ENCODE data around the gene ATG16L2. TPM values are rescaled to one million over a fixed set of nuclear protein-coding genes. Genes with fewer than 3 reads are reported as not detected.

Gene ATG16L2
- total and polyA plus RNA-seq, 2 donors (not counting 1 experiment from before 2014, with no cell fraction given): 212 to 350 TPM

DNA sequence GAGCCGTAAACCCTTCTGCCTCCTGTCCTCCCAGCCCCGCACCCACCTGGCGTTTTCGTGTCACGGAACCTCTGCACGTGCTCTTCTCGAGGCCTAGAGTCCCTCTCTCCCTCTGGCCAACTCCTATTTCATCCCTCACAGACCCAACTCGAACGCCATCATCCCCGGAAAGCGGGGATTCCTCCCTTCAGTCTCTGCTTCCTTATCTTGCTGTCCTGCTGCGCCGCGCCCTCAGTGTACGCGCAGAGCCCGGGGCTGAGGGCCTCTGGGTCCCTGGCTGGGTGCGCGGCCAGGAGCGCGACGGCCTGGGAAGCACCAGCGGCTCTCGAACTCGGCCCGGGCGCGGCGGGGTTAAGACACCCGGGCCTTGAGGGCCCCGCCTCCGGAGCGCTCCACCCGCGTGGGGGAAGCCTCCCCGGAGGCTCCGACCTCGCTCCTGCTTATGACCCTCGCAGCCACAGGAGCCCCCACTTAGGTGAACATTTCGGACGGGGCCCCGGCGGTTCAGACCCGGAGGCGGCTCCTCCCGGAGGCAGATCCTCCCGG lies 398 bp upstream of the ATG16L2 start:
- H3K36me3 ChIP-seq (replicated peaks in 1 of 2; ENCODE audit: control extremely low read depth in 1 of 2, control insufficient read depth in 1 of 2, extremely low read depth in 1 of 2, insufficient read depth in 2 of 2, low read length in 1 of 2): peaks cover 0 to 22% of the 10 kb centered on the region in 2 experiments
- POLR2A ChIA-PET: interaction anchor here (0.7 to 3.6 kb wide), 7 partner anchors 8 to 329 kb away, joined by 4 to 39 read pairs (median 5); partner anchors contain the start of gene STARD10
- peak; percentile 95 for DNase-seq
- no peaks in the 10 kb centered on the region for H3K27me3 ChIP-seq (replicated peaks in 1 of 4; ENCODE audit: control extremely low read depth in 1 of 4, control insufficient read depth in 3 of 4, insufficient read depth in 4 of 4, low read length in 3 of 4)
- H3K79me2 ChIP-seq (ENCODE audit: control insufficient read depth, insufficient read depth, low read length): peaks cover 67% of the 10 kb centered on the region
- H3K9ac ChIP-seq (ENCODE audit: low read length): peak overlapping the region; percentile 95
- peak; percentile 60 for ATAC-seq (ENCODE audit: low read depth)
- Mint-ChIP-seq H3K9me3 (ENCODE audit: insufficient read depth) (no peaks in the 10 kb centered on the region), H3K4me1 (peaks cover 45% of the 10 kb centered on the region), H3K4me3 (peak overlapping the region; percentile 99), H3K27me3 (no peaks in the 10 kb centered on the region), H3K27ac (peak overlapping the region; percentile 98)
- WGBS (ENCODE audit: insufficient coverage): under 1% methylated on average over 47 of the region's 47 CpGs
- CTCF ChIA-PET: interaction anchor here (0.8 to 5.2 kb wide), 9 partner anchors 13 to 364 kb away, joined by 3 to 46 read pairs (median 3); partner anchors contain the start of gene STARD10
- H3K27ac ChIP-seq (ENCODE audit: low read length in 2 of 2): peak overlapping the region; percentile 95 to 98
- H2AFZ ChIP-seq (ENCODE audit: insufficient read depth, low read depth, low read length, poor library complexity, severe bottlenecking): peak overlapping the region; percentile 90
- H3K9me3 ChIP-seq (ENCODE audit: control extremely low read depth in 1 of 3, control insufficient read depth in 2 of 3, insufficient read depth in 1 of 3, low read length in 2 of 3): no peaks in the 10 kb centered on the region
- peak overlapping the region; percentile 99 for H3K4me2 ChIP-seq (replicated peaks; ENCODE audit: low read depth, low read length, poor library complexity, severe bottlenecking)
- TF ChIP-seq, protein P1, sequence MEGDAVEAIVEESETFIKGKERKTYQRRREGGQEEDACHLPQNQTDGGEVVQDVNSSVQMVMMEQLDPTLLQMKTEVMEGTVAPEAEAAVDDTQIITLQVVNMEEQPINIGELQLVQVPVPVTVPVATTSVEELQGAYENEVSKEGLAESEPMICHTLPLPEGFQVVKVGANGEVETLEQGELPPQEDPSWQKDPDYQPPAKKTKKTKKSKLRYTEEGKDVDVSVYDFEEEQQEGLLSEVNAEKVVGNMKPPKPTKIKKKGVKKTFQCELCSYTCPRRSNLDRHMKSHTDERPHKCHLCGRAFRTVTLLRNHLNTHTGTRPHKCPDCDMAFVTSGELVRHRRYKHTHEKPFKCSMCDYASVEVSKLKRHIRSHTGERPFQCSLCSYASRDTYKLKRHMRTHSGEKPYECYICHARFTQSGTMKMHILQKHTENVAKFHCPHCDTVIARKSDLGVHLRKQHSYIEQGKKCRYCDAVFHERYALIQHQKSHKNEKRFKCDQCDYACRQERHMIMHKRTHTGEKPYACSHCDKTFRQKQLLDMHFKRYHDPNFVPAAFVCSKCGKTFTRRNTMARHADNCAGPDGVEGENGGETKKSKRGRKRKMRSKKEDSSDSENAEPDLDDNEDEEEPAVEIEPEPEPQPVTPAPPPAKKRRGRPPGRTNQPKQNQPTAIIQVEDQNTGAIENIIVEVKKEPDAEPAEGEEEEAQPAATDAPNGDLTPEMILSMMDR (IDR thresholded peaks at IDR 0.05): no peak
- TF ChIP-seq EZH2 (IDR thresholded peaks at IDR 0.05; ENCODE audit: borderline replicate concordance, insufficient read depth, low read depth, low read length, poor library complexity, severe bottlenecking): no peak
- peaks cover 18 to 36% of the 10 kb centered on the region in 2 donors for H3K4me1 ChIP-seq (ENCODE audit: control insufficient read depth in 2 of 2, insufficient read depth in 2 of 2, low read length in 2 of 2)
- intact Hi-C loops (cut with micrococcal nuclease): loop anchor here (1.0 to 10.0 kb wide), 6 partner anchors 8 to 589 kb away; partner anchors contain the start of genes INPPL1 and RELT
- H3K4me3 ChIP-seq (ENCODE audit: control extremely low read depth in 1 of 5, extremely low read depth in 1 of 5, insufficient read depth in 1 of 5, low read depth in 2 of 5, low read length in 4 of 5): peak overlapping the region; percentile 77 to 99 (median 98)
- peaks cover 31% of the 10 kb centered on the region for H4K20me1 ChIP-seq (ENCODE audit: control insufficient read depth, insufficient read depth, low read length, poor library complexity, severe bottlenecking)

- WGBS (ENCODE audit: insufficient coverage): 3% methylated on average over 7 of the region's 13 CpGs
- Histone ChIP-seq H2AFZ (ENCODE audit: insufficient read depth, low read depth, low read length, poor library complexity, severe bottlenecking) (peak overlapping the region; percentile 90), H3K4me2 (replicated peaks; ENCODE audit: low read depth, low read length, poor library complexity, severe bottlenecking) (peak overlapping the region; percentile 99), H3K36me3 (replicated peaks in 1 of 2; ENCODE audit: control extremely low read depth in 1 of 2, control insufficient read depth in 1 of 2, extremely low read depth in 1 of 2, insufficient read depth in 2 of 2, low read length in 1 of 2) (peaks cover 0 to 35% of the 10 kb centered on the region in 2 experiments), H3K9ac (ENCODE audit: low read length) (peak overlapping the region; percentile 95), H3K27me3 (replicated peaks in 1 of 4; ENCODE audit: control extremely low read depth in 1 of 4, control insufficient read depth in 3 of 4, insufficient read depth in 4 of 4, low read length in 3 of 4) (no peaks in the 10 kb centered on the region), H3K4me1 (ENCODE audit: control insufficient read depth in 2 of 2, insufficient read depth in 2 of 2, low read length in 2 of 2) (peaks cover 18 to 36% of the 10 kb centered on the region in 2 donors), H3K79me2 (ENCODE audit: control insufficient read depth, insufficient read depth, low read length) (peaks cover 67% of the 10 kb centered on the region), H3K27ac (ENCODE audit: low read length in 2 of 2) (peak overlapping the region; percentile 85 to 95), H3K4me3 (ENCODE audit: control extremely low read depth in 1 of 5, extremely low read depth in 1 of 5, insufficient read depth in 1 of 5, low read depth in 2 of 5, low read length in 4 of 5) (peak overlapping the region; percentile 94 to 99 (median 98)), H3K9me3 (ENCODE audit: control extremely low read depth in 1 of 3, control insufficient read depth in 2 of 3, insufficient read depth in 1 of 3, low read length in 2 of 3) (no peaks in the 10 kb centered on the region), H4K20me1 (ENCODE audit: control insufficient read depth, insufficient read depth, low read length, poor library complexity, severe bottlenecking) (peaks cover 33% of the 10 kb centered on the region)
- DNase-seq (no peak), ATAC-seq (ENCODE audit: low read depth) (no peak)
- H3K27ac Mint-ChIP-seq: peak overlapping the region; percentile 98
- H3K4me3 Mint-ChIP-seq: peak overlapping the region; percentile 99
- no peaks in the 10 kb centered on the region for H3K9me3 Mint-ChIP-seq (ENCODE audit: insufficient read depth)
- peaks cover 47% of the 10 kb centered on the region for H3K4me1 Mint-ChIP-seq
- TF ChIP-seq, protein P1 (IDR thresholded peaks at IDR 0.05): no peak
- no peak for TF ChIP-seq EZH2 (IDR thresholded peaks at IDR 0.05; ENCODE audit: borderline replicate concordance, insufficient read depth, low read depth, low read length, poor library complexity, severe bottlenecking)
- H3K27me3 Mint-ChIP-seq: no peaks in the 10 kb centered on the region
- intact Hi-C loops (cut with micrococcal nuclease): loop anchor here (1.0 to 10.0 kb wide), 4 partner anchors 22 to 590 kb away; partner anchors contain the start of genes INPPL1 and RELT
- POLR2A ChIA-PET: interaction anchor here (0.6 to 3.6 kb wide), 8 partner anchors 9 to 1176 kb away, joined by 4 to 39 read pairs (median 6); partner anchors contain the start of genes FCHSD2 and STARD10
- CTCF ChIA-PET: interaction anchor here (1.0 to 2.9 kb wide), 6 partner anchors 16 to 363 kb away, joined by 3 to 26 read pairs (median 6); partner anchors contain the start of gene STARD10
Observed at GRCh38 chr11:72815110-72815618, 953 bp downstream of the ATG16L2 start.
